GM23338 (cell line): ENCODE results near the gene HTRA1. TPM values are rescaled to one million over a fixed set of nuclear protein-coding genes. Genes with fewer than 3 reads are reported as not detected.
A peak's percentile ranks its signal among the peaks of the same experiment; 100 is the strongest.

Experiments
- ATAC-seq: fragments of 200-7000 bp; cut with Tn5 transposase; 3 replicates; pipeline ENCODE4 v1.9.1; 2020
- DNase-seq: peaks from one replicate; pipeline ENCODE4 v3.0.0-alpha.2; 2015; ENCODE audit warnings: low spot score
- H2AFZ ChIP-seq: fragments of 200-600 bp; sonication (generic); 2 replicates; pipeline ENCODE4 v1.8.0; 2016; ENCODE audit warnings: antibody characterized with exemption, mild to moderate bottlenecking, moderate library complexity
- H3F3A ChIP-seq: fragments of 200-600 bp; sonication (generic); replicated peaks from 2 replicates; pipeline ENCODE4 v1.8.0; 2017; ENCODE audit warnings: antibody characterized with exemption, mixed run types, low read depth
- H3K27ac ChIP-seq: fragments of 200-600 bp; sonication (generic); 2 replicates; pipeline ENCODE4 v1.6.1; 2016; ENCODE audit warnings: low read depth
- H3K27me3 ChIP-seq: fragments of 200-600 bp; sonication (generic); 2 replicates; pipeline ENCODE4 v1.8.0; 2016; ENCODE audit warnings: mild to moderate bottlenecking, mixed run types, moderate library complexity; ENCODE audit not compliant: insufficient read depth
- H3K36me3 ChIP-seq: fragments of 200-600 bp; sonication (generic); 2 replicates; pipeline ENCODE4 v1.8.0; 2016; ENCODE audit warnings: mild to moderate bottlenecking; ENCODE audit not compliant: insufficient read depth
- H3K4me1 ChIP-seq: fragments of 200-600 bp; sonication (generic); 2 replicates; pipeline ENCODE4 v1.8.0; 2016; ENCODE audit warnings: mild to moderate bottlenecking, moderate library complexity; ENCODE audit not compliant: insufficient read depth
- H3K4me2 ChIP-seq: fragments of 200-600 bp; sonication (generic); 2 replicates; pipeline ENCODE4 v1.7.1; 2017; ENCODE audit warnings: mixed run types
- H3K4me3 ChIP-seq: fragments of 200-600 bp; sonication (generic); 2 replicates; pipeline ENCODE4 v1.6.1; 2016; ENCODE audit warnings: mixed run types
- H3K79me2 ChIP-seq: fragments of 200-600 bp; sonication (generic); replicated peaks from 2 replicates; pipeline ENCODE4 v1.8.0; 2017; ENCODE audit warnings: mild to moderate bottlenecking; ENCODE audit not compliant: insufficient read depth
- H3K9me2 ChIP-seq: fragments of 200-600 bp; sonication (generic); 2 replicates; pipeline ENCODE4 v1.8.0; 2017; ENCODE audit not compliant: insufficient read depth
- H4K20me1 ChIP-seq: fragments of 200-600 bp; sonication (generic); replicated peaks from 2 replicates; pipeline ENCODE4 v1.8.0; 2017; ENCODE audit warnings: mild to moderate bottlenecking; ENCODE audit not compliant: insufficient read depth
- H3K27ac Mint-ChIP-seq: 2 replicates; pipeline ENCODE4 v1.8.0; 2020; ENCODE audit warnings: inconsistent platforms, mild to moderate bottlenecking, moderate library complexity, mixed read lengths
- H3K27me3 Mint-ChIP-seq: 3 replicates; pipeline ENCODE4 v1.8.0; 2022; ENCODE audit warnings: low read depth, mild to moderate bottlenecking, moderate library complexity, mixed read lengths, inconsistent platforms; ENCODE audit not compliant: insufficient read depth, poor library complexity
- H3K36me3 Mint-ChIP-seq: 3 replicates; pipeline ENCODE4 v1.8.0; 2021; ENCODE audit warnings: low read depth, mild to moderate bottlenecking, inconsistent platforms, moderate library complexity, mixed read lengths
- H3K4me1 Mint-ChIP-seq: 3 replicates; pipeline ENCODE4 v1.8.0; 2020; ENCODE audit warnings: mild to moderate bottlenecking, inconsistent platforms, mixed read lengths
- H3K4me3 Mint-ChIP-seq: 3 replicates; pipeline ENCODE4 v1.8.0; 2021; ENCODE audit warnings: moderate library complexity, mild to moderate bottlenecking, inconsistent platforms, mixed read lengths
- H3K9me3 Mint-ChIP-seq: 3 replicates; pipeline ENCODE4 v1.8.0; 2020; ENCODE audit warnings: moderate library complexity, mild to moderate bottlenecking, inconsistent platforms, mixed read lengths
- CREB1 ChIP-seq: fragments of 250-450 bp; sonication (Bioruptor Pico); IDR thresholded peaks from 2 replicates; pipeline ENCODE4 v1.5.0; 2020; ENCODE audit warnings: low read depth, mild to moderate bottlenecking, moderate library complexity
- CTCF ChIP-seq, 2 experiments: fragments of 200-600 bp in 1 of 2; sonication (generic) in 1 of 2; conservative IDR thresholded peaks; 2 replicates each; pipeline versions ENCODE4 v1.5.1 to v1.6.1; 2016 to 2017; ENCODE audit warnings: antibody characterized with exemption in 2 of 2, low read depth in 2 of 2, mild to moderate bottlenecking in 2 of 2, moderate library complexity in 1 of 2
- ETS1 ChIP-seq: IDR thresholded peaks from 2 replicates; pipeline ENCODE4 v1.6.1; 2016; ENCODE audit warnings: antibody characterized with exemption
- EZH2phosphoT487 ChIP-seq: fragments of 200-600 bp; sonication (generic); IDR thresholded peaks from one replicate; pipeline ENCODE4 v1.8.1; 2018; ENCODE audit warnings: antibody characterized with exemption; ENCODE audit not compliant: unreplicated experiment
- NANOG ChIP-seq: IDR thresholded peaks from 2 replicates; pipeline ENCODE4 v1.6.1; 2016; ENCODE audit warnings: antibody characterized with exemption, borderline replicate concordance
- POLR2AphosphoS5 ChIP-seq: IDR thresholded peaks from 2 replicates; pipeline ENCODE4 v1.6.1; 2016; ENCODE audit warnings: antibody characterized with exemption, low read depth
- ZNF331 ChIP-seq: fragments of 250-450 bp; sonication (Bioruptor Pico); IDR thresholded peaks from 2 replicates; pipeline ENCODE4 v1.5.0; 2020; ENCODE audit warnings: low read depth, mild to moderate bottlenecking, moderate library complexity
- polyA plus RNA-seq: library from polyadenylated mRNA; unstranded; fragments of >200 nt; fragmentation: Nextera tagmentation; extraction: Ambion mirVana; gene quantifications from 2 replicates; pipeline ENCODE4 v1.2.1, GENCODE V29; 2016
- total RNA-seq: library from RNA; depleted of rRNA; stranded (reverse); fragments of >200 nt; shearing (Covaris generic); gene quantifications from 2 replicates; pipeline ENCODE4 v1.2.3, GENCODE V29; 2014

HTRA1 gene
- total and polyA plus RNA-seq, 2 experiments from 2014 or later = 8.1 to 16.1 TPM

- no peak for TF ChIP-seq CTCF (conservative IDR thresholded peaks at IDR 0.05; ENCODE audit: low read depth in 2 of 2)
- no peak for TF ChIP-seq CREB1 (CRISPR knock-in tag)
- no peak for TF ChIP-seq POLR2AphosphoS5
Observed at GRCh38 chr10:122449153-122449552, 12.2 kb upstream of the HTRA1 start (continued).

GRCh38 chr10:122450353-122450990, 10.9 kb upstream of the HTRA1 start:
- DNase-seq (no peak), ATAC-seq (no peak)
- Mint-ChIP-seq H3K4me3 (no peak overlapping the region), H3K27ac (no peak overlapping the region), H3K27me3 (no peaks in the 10 kb centered on the region), H3K9me3 (peaks cover 13% of the 10 kb centered on the region; the same call in 2 of the 3 replicates), H3K36me3 (peaks cover 7% of the 10 kb centered on the region), H3K4me1 (no peaks in the 10 kb centered on the region; the same call in 2 of the 3 replicates)
- Histone ChIP-seq H3K4me1 (peaks cover 4% of the 10 kb centered on the region; the same call in 1 of the 2 replicates), H3K9me2 (no peaks in the 10 kb centered on the region), H3K4me3 (no peak overlapping the region), H3K36me3 (no peaks in the 10 kb centered on the region; the same call in 1 of the 2 replicates), H3K79me2 (no peaks in the 10 kb centered on the region), H3K4me2 (no peak overlapping the region), H3F3A (no peaks in the 10 kb centered on the region), H2AFZ (peak overlapping the region; percentile 59), H3K27me3 (no peaks in the 10 kb centered on the region), H3K27ac (no peak overlapping the region), H4K20me1 (no peaks in the 10 kb centered on the region)
- no peak for TF ChIP-seq EZH2phosphoT487
- no peak for TF ChIP-seq NANOG
- TF ChIP-seq ZNF331 (CRISPR knock-in tag) = no peak

GRCh38 chr10:122454071-122454470, 7.3 kb upstream of the HTRA1 start:
- Histone ChIP-seq H3K36me3 (no peaks in the 10 kb centered on the region; the same call in 1 of the 2 replicates), H3K27ac (no peak overlapping the region), H3K79me2 (no peaks in the 10 kb centered on the region), H3K4me1 (peaks cover 4% of the 10 kb centered on the region; the same call in 1 of the 2 replicates), H4K20me1 (no peaks in the 10 kb centered on the region), H3K9me2 (no peaks in the 10 kb centered on the region), H3F3A (no peaks in the 10 kb centered on the region), H3K27me3 (peaks cover 3% of the 10 kb centered on the region; the same call in 1 of the 2 replicates), H3K4me2 (no peak overlapping the region), H3K4me3 (no peak overlapping the region), H2AFZ (no peak overlapping the region)
- Mint-ChIP-seq H3K36me3 (no peaks in the 10 kb centered on the region), H3K4me3 (no peak overlapping the region), H3K27ac (no peak overlapping the region), H3K4me1 (peaks cover 8% of the 10 kb centered on the region), H3K27me3 (peaks cover 6% of the 10 kb centered on the region), H3K9me3 (no peaks in the 10 kb centered on the region)
- DNase-seq (no peak), ATAC-seq (no peak)
- TF ChIP-seq ZNF331 (CRISPR knock-in tag) = no peak
- no peak for TF ChIP-seq ETS1
- TF ChIP-seq EZH2phosphoT487 = no peak
- no peak for TF ChIP-seq POLR2AphosphoS5
